ENCODE results near the gene ADAMTSL1.
A peak's percentile ranks its signal among the peaks of the same experiment; 100 is the strongest.

ADAMTSL1 gene

GRCh38 chr9:18472435-18472834 is 1.5 kb upstream of the ADAMTSL1 start:
- H3K4me3 Mint-ChIP-seq: peak overlapping the region; percentile 84
- no peak for DNase-seq
- peaks cover 4% of the 10 kb centered on the region for H3K36me3 Mint-ChIP-seq (ENCODE audit: low read depth)
- peaks cover 29% of the 10 kb centered on the region for H3K4me1 Mint-ChIP-seq
- no peak overlapping the region for H3K27ac Mint-ChIP-seq
- peaks cover 18% of the 10 kb centered on the region for H3K9me3 Mint-ChIP-seq
- H3K27me3 Mint-ChIP-seq (ENCODE audit: low read depth, poor library complexity): no peaks in the 10 kb centered on the region
- no peak for TF ChIP-seq CTCF (IDR thresholded peaks at IDR 0.05)

DNA sequence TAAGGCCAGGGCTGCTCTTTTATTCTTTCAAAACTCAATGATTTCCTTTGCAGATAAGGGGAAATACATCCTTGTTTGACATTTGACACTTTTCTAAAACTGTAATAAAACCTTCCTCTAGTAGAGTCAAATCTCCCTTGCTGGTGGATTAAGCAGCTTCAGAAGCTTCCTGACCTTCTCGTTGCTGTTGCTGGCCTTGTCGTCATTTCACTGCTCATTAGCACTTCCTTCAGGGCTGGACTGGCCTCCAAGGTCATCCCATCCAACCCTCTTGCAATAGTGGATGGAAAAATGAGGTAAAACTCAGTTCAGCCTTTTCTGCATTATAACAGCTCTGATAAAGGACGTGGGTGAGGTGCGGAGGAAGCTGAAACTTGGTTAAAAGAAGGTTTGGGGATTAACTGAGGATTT is 1.1 kb upstream of the ADAMTSL1 start:
- H3K27me3 Mint-ChIP-seq (ENCODE audit: low read depth, poor library complexity): no peaks in the 10 kb centered on the region

DNA sequence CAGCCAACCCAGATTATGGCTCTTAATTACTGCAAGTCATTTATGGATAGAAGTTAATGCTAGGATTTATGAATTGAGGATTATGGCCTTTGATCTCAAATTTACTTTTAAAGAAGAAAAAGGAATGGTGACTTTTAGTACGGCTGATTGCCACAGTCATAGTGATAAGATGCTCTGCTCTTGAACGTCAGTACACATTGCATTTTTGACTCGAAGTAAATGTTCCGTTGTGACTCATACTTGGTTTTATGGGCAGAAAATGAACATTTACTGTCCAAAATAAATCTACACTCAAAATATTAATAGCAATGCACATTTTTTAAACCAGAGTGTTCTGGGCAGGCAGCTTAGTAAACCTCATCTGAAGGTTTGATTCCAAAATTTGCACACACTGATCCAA is 830 bp downstream of the ADAMTSL1 start:
- Mint-ChIP-seq H3K27ac (no peak overlapping the region), H3K36me3 (ENCODE audit: low read depth) (peaks cover 1% of the 10 kb centered on the region), H3K9me3 (peaks cover 11% of the 10 kb centered on the region), H3K4me3 (peak overlapping the region; percentile 84), H3K27me3 (ENCODE audit: low read depth, poor library complexity) (peaks cover 4% of the 10 kb centered on the region), H3K4me1 (peaks cover 35% of the 10 kb centered on the region)
- no peak for TF ChIP-seq CTCF (IDR thresholded peaks at IDR 0.05)
- no peak for DNase-seq

More for the DNA sequence above, 1.1 kb upstream of the ADAMTSL1 start:
- Mint-ChIP-seq H3K4me3 (peak overlapping the region; percentile 84), H3K27ac (no peak overlapping the region), H3K4me1 (peaks cover 29% of the 10 kb centered on the region), H3K36me3 (ENCODE audit: low read depth) (peaks cover 4% of the 10 kb centered on the region), H3K9me3 (peaks cover 18% of the 10 kb centered on the region)
- no peak for TF ChIP-seq CTCF (IDR thresholded peaks at IDR 0.05)
- DNase-seq: peak; percentile 5

- no peak for DNase-seq
- Mint-ChIP-seq H3K4me3 (no peak overlapping the region), H3K36me3 (ENCODE audit: low read depth) (no peaks in the 10 kb centered on the region), H3K27ac (no peak overlapping the region), H3K9me3 (no peaks in the 10 kb centered on the region), H3K4me1 (peaks cover 35% of the 10 kb centered on the region), H3K27me3 (ENCODE audit: low read depth, poor library complexity) (peaks cover 4% of the 10 kb centered on the region)
- TF ChIP-seq CTCF (IDR thresholded peaks at IDR 0.05): no peak
These were observed 3.2 kb downstream of the ADAMTSL1 start for GRCh38 chr9:18477121-18477660.

GRCh38 chr9:18477719-18478118 is 3.8 kb downstream of the ADAMTSL1 start:
- no peak overlapping the region for H3K4me3 Mint-ChIP-seq
- H3K4me1 Mint-ChIP-seq: peaks cover 32% of the 10 kb centered on the region
- H3K27me3 Mint-ChIP-seq (ENCODE audit: low read depth, poor library complexity): peaks cover 4% of the 10 kb centered on the region

More at GRCh38 chr9:18477719-18478118, 3.8 kb downstream of the ADAMTSL1 start:
- no peak overlapping the region for H3K27ac Mint-ChIP-seq
- TF ChIP-seq CTCF (IDR thresholded peaks at IDR 0.05): no peak
- no peaks in the 10 kb centered on the region for H3K36me3 Mint-ChIP-seq (ENCODE audit: low read depth)
- no peaks in the 10 kb centered on the region for H3K9me3 Mint-ChIP-seq
- no peak for DNase-seq
